HG03460 (cell line): ENCODE measurements around the gene TCF7L1.

Source experiments
- ATAC-seq: cut with Tn5 transposase; IDR thresholded peaks from one replicate; pipeline ENCODE4 v1.9.1; 2021; ENCODE audit not compliant: unreplicated experiment

The TCF7L1 gene

GRCh38 chr2:85251070-85251616 lies 118.0 kb downstream of the TCF7L1 start:
- no peak for ATAC-seq

- no peak for ATAC-seq
Measured at GRCh38 chr2:85253890-85254289, 120.7 kb downstream of the TCF7L1 start.

GRCh38 chr2:85254540-85255300 lies 121.5 kb downstream of the TCF7L1 start:
- ATAC-seq: no peak

- no peak for ATAC-seq
Measured at GRCh38 chr2:85255456-85255812, 122.2 kb downstream of the TCF7L1 start.

GRCh38 chr2:85255813-85256594 lies 122.8 kb downstream of the TCF7L1 start:
- no peak for ATAC-seq

- no peak for ATAC-seq
Measured at GRCh38 chr2:85257359-85257969, 124.3 kb downstream of the TCF7L1 start.

- no peak for ATAC-seq
Measured at GRCh38 chr2:85257970-85258605, 124.9 kb downstream of the TCF7L1 start.

- ATAC-seq: no peak
Measured at GRCh38 chr2:85259101-85259590, 126.0 kb downstream of the TCF7L1 start.

GRCh38 chr2:85259879-85260278 lies 126.7 kb downstream of the TCF7L1 start:
- no peak for ATAC-seq

- ATAC-seq: no peak
Measured at GRCh38 chr2:85263591-85263990, 130.4 kb downstream of the TCF7L1 start.

- no peak for ATAC-seq
Measured at GRCh38 chr2:85264471-85264870, 131.3 kb downstream of the TCF7L1 start.

- ATAC-seq: no peak
Measured at GRCh38 chr2:85265304-85265703, 132.1 kb downstream of the TCF7L1 start.

- no peak for ATAC-seq
Measured at GRCh38 chr2:85266146-85267041, 133.2 kb downstream of the TCF7L1 start.

- ATAC-seq: no peak
Measured at GRCh38 chr2:85269959-85270358, 136.8 kb downstream of the TCF7L1 start.

- ATAC-seq: no peak
Measured at GRCh38 chr2:85272357-85272756, 139.2 kb downstream of the TCF7L1 start.

GRCh38 chr2:85273738-85274731 lies 140.8 kb downstream of the TCF7L1 start:
- ATAC-seq: no peak

GRCh38 chr2:85275984-85276540 lies 142.9 kb downstream of the TCF7L1 start:
- ATAC-seq: no peak

GRCh38 chr2:85276571-85277118 lies 143.5 kb downstream of the TCF7L1 start:
- ATAC-seq: no peak
